CD4-positive, alpha-beta T cell (primary cell): ENCODE data around the gene TAF6. TPM values are rescaled to one million over a fixed set of nuclear protein-coding genes. Genes with fewer than 3 reads are reported as not detected.
A peak's percentile ranks its signal among the peaks of the same experiment; 100 is the strongest.

Source experiments
- ATAC-seq: fragments of 200-7000 bp; cut with Tn5 transposase; one replicate; pipeline ENCODE4 v1.10.0; 2022; ENCODE audit warnings: mild to moderate bottlenecking; ENCODE audit not compliant: poor library complexity
- CTCF ChIA-PET: fragments of 350-600 bp; sonication (Branson Sonifier 250); formaldehyde crosslinking; loops from one replicate; lab custom pipeline; 2021; ENCODE audit warnings: antibody characterized with exemption, inconsistent platforms; lab: Charles Lee
- POLR2A ChIA-PET: fragments of 350-600 bp; sonication (Branson Sonifier 250); formaldehyde crosslinking; loops from one replicate; lab custom pipeline; 2021; ENCODE audit warnings: antibody characterized with exemption, inconsistent platforms; lab: Charles Lee
- DNase-seq, 14 experiments: peaks; one replicate each; pipeline ENCODE4 v3.0.0-alpha.2; 2013 to 2020; ENCODE audit warnings: mixed read lengths in 2 of 14
- H3K27ac ChIP-seq, 2 donors: one replicate each; pipeline versions ENCODE4 v1.5.1 to v1.7.0; 2013; ENCODE audit warnings: low read length in 2 of 2, low read depth in 1 of 2, mild to moderate bottlenecking in 1 of 2
- H3K27me3 ChIP-seq, 2 experiments: 1 replicate in 1 of 2; 2 replicates in 1 of 2; pipeline versions ENCODE4 v1.6.1 to v1.7.0; 2013; ENCODE audit warnings: low read length in 2 of 2, control low read depth in 1 of 2, mild to moderate bottlenecking in 1 of 2, moderate library complexity in 1 of 2; ENCODE audit not compliant: insufficient read depth in 2 of 2, control insufficient read depth in 1 of 2
- H3K36me3 ChIP-seq: one replicate; pipeline ENCODE4 v1.6.1; 2013; ENCODE audit warnings: low read length, control low read depth; ENCODE audit not compliant: insufficient read depth
- H3K4me1 ChIP-seq: one replicate; pipeline ENCODE4 v1.6.1; 2013; ENCODE audit warnings: low read length, control low read depth; ENCODE audit not compliant: insufficient read depth
- H3K4me3 ChIP-seq: one replicate; pipeline ENCODE4 v1.5.1; 2013; ENCODE audit warnings: mild to moderate bottlenecking, low read length, moderate library complexity
- H3K9me3 ChIP-seq, 2 experiments: 1 replicate in 1 of 2; 2 replicates in 1 of 2; pipeline versions ENCODE4 v1.6.1 to v1.7.0; 2013; ENCODE audit warnings: low read length in 2 of 2, mild to moderate bottlenecking in 2 of 2, control low read depth in 1 of 2, moderate library complexity in 1 of 2; ENCODE audit not compliant: control insufficient read depth in 1 of 2, insufficient read depth in 1 of 2
- H3K27ac Mint-ChIP-seq: one replicate; pipeline ENCODE4 v1.8.0; 2020; ENCODE audit warnings: mixed read lengths
- H3K27me3 Mint-ChIP-seq: one replicate; pipeline ENCODE4 v1.8.0; 2021; ENCODE audit warnings: mixed read lengths
- H3K36me3 Mint-ChIP-seq: one replicate; pipeline ENCODE4 v1.8.0; 2021; ENCODE audit warnings: low read depth, mixed read lengths
- H3K4me1 Mint-ChIP-seq: one replicate; pipeline ENCODE4 v1.8.0; 2021; ENCODE audit warnings: low read depth, mixed read lengths
- H3K4me3 Mint-ChIP-seq: one replicate; pipeline ENCODE4 v1.8.0; 2020; ENCODE audit warnings: mild to moderate bottlenecking, mixed read lengths
- H3K9me3 Mint-ChIP-seq: one replicate; pipeline ENCODE4 v1.8.0; 2020; ENCODE audit warnings: mixed read lengths
- CTCF ChIP-seq: fragments of 200-600 bp; IDR thresholded peaks from one replicate; pipeline ENCODE4 v1.8.0; 2022; ENCODE audit warnings: antibody characterized with exemption, mild to moderate bottlenecking
- intact Hi-C, 2 experiments: fragments of 100-400 bp; cut with DNase I in 1 of 2; cut with micrococcal nuclease in 1 of 2; formaldehyde crosslinking; loops; one replicate each; pipeline versions ENCODE4 v1.15.1 to v1.9.0; 2023 to 2025; cut with DNase I, micrococcal nuclease
- total RNA-seq, 174 experiments: library from RNA in 2 of 174; stranded (reverse) in 2 of 174; gene quantifications; one replicate each; pipeline ENCODE4 v1.2.3 and lab custom pipeline; 2021 to 2026

The TAF6 gene
- total RNA-seq, 2 experiments from 2014 or later, result 34.8 to 37.4 TPM

GRCh38 chr7:100128637-100128963 is 9.4 kb upstream of the TAF6 start:
- Histone ChIP-seq H3K27me3 (no peaks in the 10 kb centered on the region), H3K36me3 (peaks cover 13% of the 10 kb centered on the region), H3K4me3 (no peak overlapping the region), H3K27ac (no peak overlapping the region), H3K9me3 (no peaks in the 10 kb centered on the region), H3K4me1 (peaks cover 44% of the 10 kb centered on the region)
- DNase-seq (no peak), ATAC-seq (no peak)
- POLR2A ChIA-PET, result interaction anchor here (1.0 to 3.7 kb wide), 6 partner anchors 8 to 135 kb away, joined by 3 to 29 read pairs (median 8); partner anchors contain the start of genes AP4M1, CNPY4, LAMTOR4 and MCM7
- peaks cover 21% of the 10 kb centered on the region for H3K36me3 Mint-ChIP-seq
- peak overlapping the region; percentile 87 for H3K4me3 Mint-ChIP-seq
- no peak for TF ChIP-seq CTCF
- H3K4me1 Mint-ChIP-seq, result peaks cover 36% of the 10 kb centered on the region
- H3K27ac Mint-ChIP-seq, result peak overlapping the region; percentile 80
- H3K9me3 Mint-ChIP-seq, result no peaks in the 10 kb centered on the region
- CTCF ChIA-PET, result interaction anchor here (0.7 to 1.2 kb wide), 2 partner anchors 27 to 53 kb away, joined by 3 read pairs; no protein-coding TSS in a partner anchor
- H3K27me3 Mint-ChIP-seq, result no peaks in the 10 kb centered on the region
- intact Hi-C loops, result no loop called here

- Histone ChIP-seq H3K4me3 (peak overlapping the region; percentile 96), H3K9me3 (no peaks in the 10 kb centered on the region), H3K27ac (peak overlapping the region in 1 of 2 donors; percentile 96), H3K36me3 (peaks cover 13% of the 10 kb centered on the region), H3K4me1 (peaks cover 44% of the 10 kb centered on the region), H3K27me3 (no peaks in the 10 kb centered on the region)
- CTCF ChIA-PET, result interaction anchor here (0.7 kb wide), 1 partner anchor 28 kb away, joined by 3 read pairs; no protein-coding TSS in a partner anchor
- H3K4me3 Mint-ChIP-seq, result peak overlapping the region; percentile 87
- intact Hi-C loops, result loop anchor here (1.0 to 2.0 kb wide), 3 partner anchors 9 to 47 kb away; partner anchors contain the start of genes AP4M1 (in 2 of the 2), CNPY4 (in 2 of the 2), MCM7 (in 2 of the 2) and TAF6 (in 2 of the 2)
- H3K36me3 Mint-ChIP-seq, result peaks cover 24% of the 10 kb centered on the region
- H3K9me3 Mint-ChIP-seq, result no peaks in the 10 kb centered on the region
- H3K27me3 Mint-ChIP-seq, result no peaks in the 10 kb centered on the region
- POLR2A ChIA-PET, result interaction anchor here (1.0 to 3.7 kb wide), 5 partner anchors 8 to 134 kb away, joined by 3 to 29 read pairs (median 11); partner anchors contain the start of genes AP4M1, CNPY4, LAMTOR4 and MCM7
- peaks cover 36% of the 10 kb centered on the region for H3K4me1 Mint-ChIP-seq
- H3K27ac Mint-ChIP-seq, result peak overlapping the region; percentile 80
- TF ChIP-seq CTCF, result no peak
- ATAC-seq (no peak), DNase-seq (peak in 10 of 14 experiments; percentile 5 to 53 (median 23))
Observed at GRCh38 chr7:100127866-100128636, 8.9 kb upstream of the TAF6 start.

- H3K36me3 ChIP-seq, result peaks cover 20% of the 10 kb centered on the region
- no peaks in the 10 kb centered on the region for H3K27me3 ChIP-seq
- POLR2A ChIA-PET, result interaction anchor here (0.6 to 3.3 kb wide), 27 partner anchors 11 to 547 kb away, joined by 3 to 58 read pairs (median 4); partner anchors contain the start of genes AP4M1, COPS6, LAMTOR4 and MCM7
- CTCF ChIA-PET, result interaction anchor here (1.1 to 1.3 kb wide), 2 partner anchors 26 to 50 kb away, joined by 3 to 5 read pairs; partner anchors contain the start of genes AP4M1, GPC2, MCM7 and STAG3
- Mint-ChIP-seq H3K4me1 (peaks cover 31% of the 10 kb centered on the region), H3K36me3 (peaks cover 28% of the 10 kb centered on the region), H3K27me3 (no peaks in the 10 kb centered on the region), H3K9me3 (no peaks in the 10 kb centered on the region), H3K27ac (peak within 1 kb of the TSS; percentile 100), H3K4me3 (peak within 1 kb of the TSS; percentile 100)
- H3K4me1 ChIP-seq, result peaks cover 39% of the 10 kb centered on the region
- no peak for TF ChIP-seq CTCF
- H3K27ac ChIP-seq, result peak within 1 kb of the TSS; percentile 96 to 99
- intact Hi-C loops, result loop anchor here (1.0 to 2.0 kb wide), 3 partner anchors 8 to 46 kb away; partner anchors contain the start of genes AP4M1 (in 2 of the 2), CNPY4 (in 2 of the 2), MCM7 (in 2 of the 2) and TAF6 (in 2 of the 2)
- ATAC-seq, result peak; percentile 80
- H3K9me3 ChIP-seq, result no peaks in the 10 kb centered on the region
- DNase-seq, result peak; percentile 87 to 97 (median 91)
- peak within 1 kb of the TSS; percentile 96 for H3K4me3 ChIP-seq
Observed at GRCh38 chr7:100126931-100127865, 8.0 kb upstream of the TAF6 start, which contains the start of gene MBLAC1. Gene MBLAC1, plus strand, starts transcription at chr7:100126967. Its CDS starts 429 bp downstream, at chr7:100127396.
